ENCODE measurements around the gene CMPK2.

DNA sequence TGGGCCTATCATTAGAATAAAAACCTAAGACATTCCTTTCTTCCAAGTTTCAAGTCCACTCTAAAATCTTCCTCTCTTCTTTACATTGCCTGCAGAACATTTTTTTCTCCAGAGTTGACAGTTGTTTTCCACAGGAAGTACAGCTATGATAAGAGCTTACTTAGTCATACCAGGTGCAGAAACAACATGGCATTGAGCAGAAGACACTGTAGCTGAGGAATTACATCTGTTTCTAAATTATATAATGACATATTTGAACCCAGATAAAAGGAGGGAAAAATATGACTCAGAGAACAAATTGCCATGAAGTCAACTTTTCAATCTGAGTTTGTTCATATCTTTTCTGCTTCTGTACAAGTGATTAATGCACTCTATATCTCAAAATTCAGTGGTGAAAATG, 30.2 kb downstream of the CMPK2 start:
- TF ChIP-seq CTCF (IDR thresholded peaks at IDR 0.05) (no peak), POLR2A (IDR thresholded peaks at IDR 0.05) (no peak)
